HAP-1 (cell line): ENCODE data around the gene SERPINA12.
A peak's percentile ranks its signal among the peaks of the same experiment; 100 is the strongest.

Source experiments
- DNase-seq, 2 experiments: peaks; one replicate each; pipeline ENCODE4 v3.0.0-alpha.2; 2016 to 2020; ENCODE audit warnings: low spot score in 2 of 2
- H3K27me3 ChIP-seq: fragments of 250-450 bp; sonication (Bioruptor Pico); 2 replicates; pipeline ENCODE4 v1.5.1; 2020; ENCODE audit warnings: low read depth, mild to moderate bottlenecking, moderate library complexity
- H3K36me3 ChIP-seq: fragments of 250-450 bp; sonication (Bioruptor Pico); replicated peaks from 2 replicates; pipeline ENCODE4 v1.5.1; 2020; ENCODE audit warnings: mild to moderate bottlenecking
- H3K4me1 ChIP-seq: fragments of 250-450 bp; sonication (Bioruptor Pico); 2 replicates; pipeline ENCODE4 v1.5.1; 2020; ENCODE audit warnings: mild to moderate bottlenecking
- H3K4me3 ChIP-seq: fragments of 250-450 bp; sonication (Bioruptor Pico); 2 replicates; pipeline ENCODE4 v1.5.1; 2020; ENCODE audit warnings: mild to moderate bottlenecking, moderate library complexity
- H3K9me3 ChIP-seq: fragments of 250-450 bp; sonication (Bioruptor Pico); 2 replicates; pipeline ENCODE4 v1.5.1; 2020; ENCODE audit warnings: mild to moderate bottlenecking, moderate library complexity
- in situ Hi-C: fragments of 300-500 bp; cut with MboI; formaldehyde crosslinking; loops from 3 replicates; pipeline ENCODE4 v1.14.3; 2020; ENCODE audit warnings: low sequenced_read_pairs, inconsistent platforms, mixed read lengths

SERPINA12 gene, protein sequence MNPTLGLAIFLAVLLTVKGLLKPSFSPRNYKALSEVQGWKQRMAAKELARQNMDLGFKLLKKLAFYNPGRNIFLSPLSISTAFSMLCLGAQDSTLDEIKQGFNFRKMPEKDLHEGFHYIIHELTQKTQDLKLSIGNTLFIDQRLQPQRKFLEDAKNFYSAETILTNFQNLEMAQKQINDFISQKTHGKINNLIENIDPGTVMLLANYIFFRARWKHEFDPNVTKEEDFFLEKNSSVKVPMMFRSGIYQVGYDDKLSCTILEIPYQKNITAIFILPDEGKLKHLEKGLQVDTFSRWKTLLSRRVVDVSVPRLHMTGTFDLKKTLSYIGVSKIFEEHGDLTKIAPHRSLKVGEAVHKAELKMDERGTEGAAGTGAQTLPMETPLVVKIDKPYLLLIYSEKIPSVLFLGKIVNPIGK

GRCh38 chr14:94509356-94509755 is at the start of gene SERPINA12:
SERPINA12 (minus strand) TSS chr14:94509469; CDS start chr14:94498397, 11,072 bp downstream.
- no peaks in the 10 kb centered on the region for H3K4me1 ChIP-seq
- H3K27me3 ChIP-seq = no peaks in the 10 kb centered on the region
- no peaks in the 10 kb centered on the region for H3K36me3 ChIP-seq
- no peaks in the 10 kb centered on the region for H3K9me3 ChIP-seq
- in situ Hi-C loops = no loop called here
- no peak for DNase-seq
- no peak within 1 kb of the TSS for H3K4me3 ChIP-seq

DNA sequence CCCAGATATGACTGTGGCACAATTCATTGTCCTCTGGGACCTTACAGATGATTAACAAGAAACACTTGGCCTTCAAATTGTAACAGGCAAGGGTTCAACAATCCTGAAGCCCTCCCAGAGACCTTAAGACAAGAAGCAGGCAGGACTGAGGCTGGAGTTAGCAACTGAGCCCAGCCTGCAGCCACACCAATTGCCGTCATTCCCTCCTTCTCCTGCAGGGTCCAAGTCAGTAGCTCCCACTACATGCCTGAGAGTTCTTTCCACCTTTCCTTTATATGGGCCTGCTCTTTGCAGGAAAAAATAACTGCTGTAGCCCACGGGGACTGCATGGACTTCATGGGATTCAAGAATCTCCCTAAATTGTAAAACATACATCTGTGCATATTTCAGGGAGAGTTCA is 49.6 kb upstream of the SERPINA12 start:
- H3K9me3 ChIP-seq = no peaks in the 10 kb centered on the region
- H3K4me1 ChIP-seq = no peaks in the 10 kb centered on the region
- in situ Hi-C loops = no loop called here
- H3K4me3 ChIP-seq = no peak overlapping the region
- no peak for DNase-seq
- no peaks in the 10 kb centered on the region for H3K27me3 ChIP-seq
- no peaks in the 10 kb centered on the region for H3K36me3 ChIP-seq

- in situ Hi-C loops = no loop called here
- no peaks in the 10 kb centered on the region for H3K27me3 ChIP-seq
- H3K9me3 ChIP-seq = no peaks in the 10 kb centered on the region
- no peaks in the 10 kb centered on the region for H3K36me3 ChIP-seq
- H3K4me1 ChIP-seq = no peaks in the 10 kb centered on the region
- no peak overlapping the region for H3K4me3 ChIP-seq
- DNase-seq = no peak
Observed at GRCh38 chr14:94557327-94557726, 48.1 kb upstream of the SERPINA12 start.

GRCh38 chr14:94555991-94556390 is 46.7 kb upstream of the SERPINA12 start:
- Histone ChIP-seq H3K4me3 (no peak overlapping the region), H3K36me3 (no peaks in the 10 kb centered on the region), H3K27me3 (no peaks in the 10 kb centered on the region; the same call in 1 of the 2 replicates), H3K4me1 (no peaks in the 10 kb centered on the region), H3K9me3 (no peaks in the 10 kb centered on the region)
- in situ Hi-C loops = no loop called here
- no peak for DNase-seq

GRCh38 chr14:94550041-94550440 is 40.8 kb upstream of the SERPINA12 start:
- Histone ChIP-seq H3K9me3 (no peaks in the 10 kb centered on the region), H3K27me3 (no peaks in the 10 kb centered on the region; the same call in 1 of the 2 replicates), H3K36me3 (no peaks in the 10 kb centered on the region), H3K4me3 (no peak overlapping the region), H3K4me1 (no peaks in the 10 kb centered on the region)
- no peak for DNase-seq
- in situ Hi-C loops = no loop called here

DNA sequence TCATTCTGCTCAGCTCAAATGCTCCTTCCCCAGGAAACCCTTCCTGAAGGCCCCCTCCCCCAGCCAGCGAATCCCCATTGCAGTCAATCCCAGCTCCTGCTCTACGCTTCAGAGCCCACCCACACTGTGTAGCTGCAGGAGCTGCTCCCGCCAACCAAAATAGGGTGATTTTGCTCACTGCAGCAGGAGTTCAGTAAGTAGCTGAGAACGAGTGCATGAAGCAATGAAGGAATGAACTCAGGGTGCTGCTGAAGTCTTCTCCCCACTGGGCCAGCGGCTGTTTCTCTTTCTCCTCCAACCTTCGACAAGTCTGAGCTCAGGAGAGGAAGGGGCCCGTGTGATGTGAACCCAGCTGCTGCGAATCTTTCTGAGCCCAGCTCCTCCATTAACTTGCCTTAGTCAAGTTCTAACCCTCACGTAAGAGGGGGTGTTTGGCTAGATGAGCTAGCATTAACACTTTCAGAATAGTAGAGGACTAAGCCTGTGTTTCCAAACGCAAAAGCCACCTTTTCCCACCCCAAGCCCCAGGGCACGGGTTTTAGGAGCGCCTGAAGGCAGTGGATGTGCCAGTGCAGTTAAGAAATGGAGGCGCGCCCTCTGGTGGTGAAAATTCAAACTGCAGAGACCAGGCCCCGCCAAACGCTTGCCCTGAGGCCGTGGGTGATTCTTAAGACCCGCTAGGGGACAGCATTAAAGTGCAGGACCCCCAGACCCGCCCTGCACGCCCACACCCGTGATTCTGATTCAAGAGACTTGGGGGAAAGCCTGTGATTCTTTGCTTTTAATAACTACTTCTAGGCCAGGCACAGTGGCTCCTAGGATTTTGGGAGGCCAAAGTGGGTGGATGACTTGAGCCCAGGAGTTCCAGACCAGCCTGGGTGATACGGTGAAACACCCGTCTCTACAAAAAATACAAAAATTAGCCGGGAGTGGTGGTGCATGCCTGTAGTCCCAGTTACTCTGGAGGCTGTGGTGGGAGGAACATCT is 40.0 kb upstream of the SERPINA12 start:
- Histone ChIP-seq H3K9me3 (no peaks in the 10 kb centered on the region), H3K36me3 (no peaks in the 10 kb centered on the region), H3K4me1 (no peaks in the 10 kb centered on the region), H3K4me3 (no peak overlapping the region), H3K27me3 (no peaks in the 10 kb centered on the region; the same call in 1 of the 2 replicates)
- DNase-seq = peak; percentile 43 to 89
- in situ Hi-C loops = no loop called here

DNA sequence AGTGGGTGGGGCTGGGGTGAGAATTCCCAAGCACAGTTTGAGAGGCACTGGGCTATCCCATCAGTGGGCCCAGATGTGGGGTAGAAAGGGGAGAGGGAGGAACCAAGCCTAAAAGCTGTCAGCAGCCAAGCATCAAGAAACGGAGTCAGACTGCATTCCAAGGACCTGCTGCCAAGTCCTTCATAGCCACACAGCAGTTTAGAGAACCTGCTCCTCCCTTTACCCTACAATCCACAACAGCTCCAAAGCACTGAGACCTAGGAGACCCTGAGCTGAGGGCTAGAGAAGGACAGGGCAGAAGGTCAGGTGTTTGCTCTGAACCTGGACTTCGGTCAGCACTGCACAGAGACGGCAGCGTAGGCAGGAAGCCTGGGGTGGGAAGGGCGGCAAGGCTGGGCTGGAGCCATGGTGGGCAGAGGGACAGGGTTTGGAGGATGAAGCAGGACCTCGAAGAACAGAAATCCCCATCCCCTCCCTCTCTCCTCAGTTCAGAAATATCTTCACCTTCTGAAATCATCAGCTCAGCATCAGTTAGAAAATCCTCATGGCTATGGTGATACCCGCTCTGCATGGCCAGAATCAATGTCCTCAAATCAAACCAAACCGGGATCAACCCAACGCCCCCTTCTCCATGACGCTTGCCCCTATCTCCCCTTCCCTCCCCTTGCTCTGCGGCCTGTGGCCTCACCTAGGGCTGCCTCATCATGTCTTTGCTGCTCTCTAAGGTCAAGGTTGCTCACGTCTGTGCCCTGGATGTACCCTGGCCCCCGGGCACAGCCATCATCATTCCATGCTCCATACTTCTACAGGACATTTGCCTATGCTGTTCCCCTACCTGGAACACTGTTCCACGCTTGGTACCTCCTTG is 39.1 kb upstream of the SERPINA12 start:
- no peaks in the 10 kb centered on the region for H3K9me3 ChIP-seq
- in situ Hi-C loops = no loop called here
- no peak overlapping the region for H3K4me3 ChIP-seq
- H3K4me1 ChIP-seq = no peaks in the 10 kb centered on the region
- DNase-seq = no peak
- no peaks in the 10 kb centered on the region; the same call in 1 of the 2 replicates for H3K27me3 ChIP-seq
- no peaks in the 10 kb centered on the region for H3K36me3 ChIP-seq

GRCh38 chr14:94547726-94548125 is 38.5 kb upstream of the SERPINA12 start:
- Histone ChIP-seq H3K4me1 (no peaks in the 10 kb centered on the region), H3K27me3 (no peaks in the 10 kb centered on the region; the same call in 1 of the 2 replicates), H3K36me3 (no peaks in the 10 kb centered on the region), H3K4me3 (no peak overlapping the region), H3K9me3 (no peaks in the 10 kb centered on the region)
- in situ Hi-C loops = no loop called here
- no peak for DNase-seq

DNA sequence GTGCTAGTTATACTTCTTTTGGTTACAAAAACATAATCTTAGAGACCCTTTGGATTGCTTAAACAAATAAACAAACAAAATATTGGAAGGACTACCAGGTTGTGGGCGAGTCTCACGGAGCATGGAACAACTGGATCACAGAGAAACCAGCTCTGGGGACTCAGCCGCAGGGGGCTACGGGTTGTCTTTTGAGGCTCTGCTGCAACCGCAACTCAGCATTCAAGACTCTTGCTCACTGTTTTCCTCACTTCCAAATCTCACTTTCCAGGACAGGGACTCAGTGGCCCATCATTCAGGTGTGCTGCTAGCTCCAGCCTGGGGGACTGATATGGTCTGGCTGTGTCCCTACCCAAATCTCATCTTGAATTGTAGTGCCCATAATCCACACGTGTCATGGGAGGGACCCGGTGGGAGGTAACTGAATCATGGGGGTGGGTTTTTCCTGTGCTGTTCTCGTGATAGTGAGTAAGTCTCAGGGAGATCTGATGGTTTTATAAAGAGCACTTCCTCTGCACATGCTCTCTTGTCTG is 37.9 kb upstream of the SERPINA12 start:
- no peaks in the 10 kb centered on the region for H3K9me3 ChIP-seq
- no peaks in the 10 kb centered on the region for H3K4me1 ChIP-seq
- H3K36me3 ChIP-seq = no peaks in the 10 kb centered on the region
- in situ Hi-C loops = no loop called here
- DNase-seq = no peak
- no peaks in the 10 kb centered on the region; the same call in 1 of the 2 replicates for H3K27me3 ChIP-seq
- H3K4me3 ChIP-seq = no peak overlapping the region

DNA sequence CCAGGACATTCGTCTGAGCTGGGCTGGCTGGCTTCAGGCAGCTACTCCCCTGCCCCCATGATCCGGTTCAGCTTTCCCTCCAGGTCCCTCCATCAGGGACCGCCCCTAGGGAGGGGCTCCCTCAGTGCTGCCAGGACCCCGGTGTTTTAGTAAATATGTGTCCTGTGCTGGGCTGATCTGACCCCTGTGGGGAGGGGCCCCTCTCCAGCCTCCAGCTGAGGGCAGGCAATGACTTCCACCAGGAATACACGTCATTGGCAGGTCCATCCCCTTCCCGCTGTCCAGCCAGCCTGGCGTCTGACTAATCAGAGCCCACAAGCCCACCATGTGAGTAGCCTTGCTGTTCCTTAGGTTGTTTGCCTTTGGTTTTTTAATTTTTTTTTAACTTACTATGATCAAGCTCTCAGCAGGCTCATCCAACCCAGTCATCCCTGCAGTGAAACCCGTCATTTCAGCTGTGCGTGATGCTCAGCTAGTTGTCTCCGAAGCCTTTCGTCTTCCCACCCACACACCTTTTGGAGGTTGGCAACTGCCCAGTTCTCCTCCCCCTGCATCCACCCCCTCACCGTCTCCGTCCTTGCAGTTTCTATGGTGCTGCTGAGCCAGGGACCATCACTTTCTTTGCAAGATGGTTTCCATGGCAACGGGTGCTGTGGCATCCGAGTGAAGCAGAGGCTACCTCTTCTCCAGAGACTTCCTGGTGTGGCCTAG is 36.0 kb upstream of the SERPINA12 start:
- no peaks in the 10 kb centered on the region for H3K27me3 ChIP-seq
- DNase-seq = no peak
- no peaks in the 10 kb centered on the region for H3K4me1 ChIP-seq

DNA sequence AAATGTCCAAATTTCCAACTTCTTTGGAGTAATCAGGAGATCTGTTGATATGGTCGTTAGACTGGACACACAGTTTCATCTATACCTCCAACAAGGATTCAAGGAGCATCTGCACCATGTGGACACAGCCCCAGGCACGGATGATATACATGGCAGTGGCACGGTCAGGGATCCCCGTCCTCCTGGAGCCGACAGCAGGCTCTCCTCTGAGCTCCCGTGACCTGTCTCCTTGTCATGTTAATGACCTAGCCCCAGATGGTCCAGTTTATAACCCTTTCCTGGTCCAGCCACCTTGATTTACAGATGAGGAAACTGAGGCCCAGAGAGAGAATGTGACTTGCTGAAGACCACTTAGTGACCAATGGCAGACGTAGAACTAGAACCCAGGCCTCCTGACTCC is 35.5 kb upstream of the SERPINA12 start:
- Histone ChIP-seq H3K9me3 (no peaks in the 10 kb centered on the region), H3K4me1 (no peaks in the 10 kb centered on the region), H3K27me3 (no peaks in the 10 kb centered on the region), H3K36me3 (no peaks in the 10 kb centered on the region), H3K4me3 (no peak overlapping the region)
- in situ Hi-C loops = no loop called here
- DNase-seq = no peak

More for the DNA sequence above, 36.0 kb upstream of the SERPINA12 start:
- Histone ChIP-seq H3K36me3 (no peaks in the 10 kb centered on the region), H3K9me3 (no peaks in the 10 kb centered on the region), H3K4me3 (no peak overlapping the region)
- in situ Hi-C loops = no loop called here

GRCh38 chr14:94543449-94544124 is 34.3 kb upstream of the SERPINA12 start:
- no peak for DNase-seq
- H3K27me3 ChIP-seq = no peaks in the 10 kb centered on the region
- H3K4me1 ChIP-seq = no peaks in the 10 kb centered on the region
- H3K36me3 ChIP-seq = no peaks in the 10 kb centered on the region
- no peak overlapping the region for H3K4me3 ChIP-seq
- in situ Hi-C loops = no loop called here
- H3K9me3 ChIP-seq = no peaks in the 10 kb centered on the region
